OCI-LY3 (cell line): Measurements from ENCODE around the gene CABLES1.

Experiments
- H2AFZ ChIP-seq: fragments of 200-600, 300-600 bp; shearing (Covaris generic); 2 replicates; pipeline ENCODE4 v1.6.0; 2014; ENCODE audit warnings: antibody characterized with exemption, low read depth, low read length
- H3K27ac ChIP-seq: fragments of 200-600, 300-600 bp; sonication (generic); 2 replicates; pipeline ENCODE4 v1.5.1; 2014; ENCODE audit warnings: mild to moderate bottlenecking, low read length, moderate library complexity, mixed read lengths
- H3K27me3 ChIP-seq: fragments of 200-600, 300-600 bp; sonication (generic); 2 replicates; pipeline ENCODE4 v1.6.1; 2014; ENCODE audit warnings: low read depth, low read length, mixed read lengths
- H3K36me3 ChIP-seq: fragments of 200-600, 300-600 bp; sonication (generic); replicated peaks from 2 replicates; pipeline ENCODE3; 2014; ENCODE audit warnings: low read depth, low read length, mixed read lengths
- H3K4me1 ChIP-seq: fragments of 300-600, 200-600 bp; sonication (generic); 2 replicates; pipeline ENCODE4 v1.6.1; 2014; ENCODE audit warnings: low read length, mixed read lengths
- H3K4me2 ChIP-seq: fragments of 200-600, 300-600 bp; sonication (generic); 2 replicates; pipeline ENCODE4 v1.6.1; 2014; ENCODE audit warnings: low read length, mixed read lengths
- H3K4me3 ChIP-seq: fragments of 300-600, 200-600 bp; sonication (generic); 2 replicates; pipeline ENCODE4 v1.5.1; 2014; ENCODE audit warnings: antibody characterized with exemption, mild to moderate bottlenecking, low read length, moderate library complexity
- H3K79me2 ChIP-seq: fragments of 300-600, 200-600 bp; shearing (Covaris generic); 2 replicates; pipeline ENCODE4 v1.6.1; 2014; ENCODE audit warnings: mild to moderate bottlenecking, low read length, mixed read lengths
- H3K9ac ChIP-seq: fragments of 300-600, 200-600 bp; shearing (Covaris generic); 2 replicates; pipeline ENCODE4 v1.6.0; 2014; ENCODE audit warnings: mild to moderate bottlenecking, low read length, moderate library complexity
- H3K9me3 ChIP-seq: fragments of 200-600, 300-600 bp; shearing (Covaris generic); 2 replicates; pipeline ENCODE4 v1.6.1; 2014; ENCODE audit warnings: low read length, mixed read lengths; ENCODE audit not compliant: insufficient read depth
- H4K20me1 ChIP-seq: fragments of 200-600, 300-600 bp; sonication (generic); 2 replicates; pipeline ENCODE4 v1.6.1; 2016; ENCODE audit warnings: low read length, mixed read lengths; ENCODE audit not compliant: insufficient read depth
- EZH2phosphoT487 ChIP-seq: fragments of 200-600 bp; shearing (Covaris generic); IDR thresholded peaks from 2 replicates; pipeline ENCODE4 v1.6.1; 2018; ENCODE audit warnings: antibody characterized with exemption, mixed run types, low read depth
- TF ChIP-seq, protein P1 (sequence below): fragments of 200-600, 300-600 bp; sonication (generic); IDR thresholded peaks from 2 replicates; pipeline ENCODE4 v1.5.1; 2014; ENCODE audit warnings: antibody characterized with exemption, low read length, low read depth

CABLES1 gene

DNA sequence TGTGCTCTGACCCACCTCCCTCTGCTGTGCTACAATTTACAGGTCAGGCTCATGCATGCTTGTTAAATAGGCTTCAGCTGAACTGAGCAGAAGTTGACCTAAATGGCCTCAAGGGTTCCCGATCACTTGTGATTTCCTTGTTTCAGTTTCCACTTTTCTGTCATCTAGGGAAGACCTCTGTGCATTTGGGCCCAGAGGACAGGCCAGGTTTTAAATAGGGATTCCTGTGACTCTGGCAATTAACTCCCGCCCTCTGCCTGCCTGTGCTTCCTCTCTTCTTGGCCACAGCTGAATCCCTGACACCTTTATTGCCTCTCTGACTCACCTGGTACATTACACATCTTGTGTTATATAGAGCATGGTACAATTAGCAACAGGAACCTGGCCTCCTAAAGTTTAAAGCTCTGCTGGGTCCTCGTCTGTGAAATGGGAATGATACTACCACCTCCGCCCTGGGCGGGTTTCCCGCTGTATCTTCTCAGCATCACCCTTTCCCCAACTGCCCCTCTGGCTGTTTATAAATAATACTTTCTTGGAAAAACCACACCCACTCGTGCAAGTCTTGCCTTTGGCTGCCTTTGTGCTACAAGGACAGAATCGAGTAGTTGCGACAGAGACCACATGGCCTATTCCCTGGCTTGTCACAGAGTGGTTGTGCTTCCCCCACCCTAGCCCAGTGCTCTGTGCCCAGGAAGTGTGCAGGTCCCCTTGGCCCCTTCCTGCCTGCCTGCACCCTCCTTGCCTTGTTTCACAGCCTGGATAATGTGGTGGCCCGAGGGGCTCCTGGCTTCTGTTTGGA is 7.9 kb downstream of the CABLES1 start:
- H3K4me1 ChIP-seq: peaks cover 12% of the 10 kb centered on the region
- no peak overlapping the region for H3K9ac ChIP-seq
- no peak overlapping the region for H3K4me3 ChIP-seq
- H4K20me1 ChIP-seq: peaks cover 72% of the 10 kb centered on the region
- H3K36me3 ChIP-seq: peaks cover 10% of the 10 kb centered on the region
- no peaks in the 10 kb centered on the region for H3K27me3 ChIP-seq
- no peak overlapping the region for H2AFZ ChIP-seq
- peaks cover 84% of the 10 kb centered on the region for H3K79me2 ChIP-seq
- H3K4me2 ChIP-seq: no peak overlapping the region
- TF ChIP-seq, protein P1, sequence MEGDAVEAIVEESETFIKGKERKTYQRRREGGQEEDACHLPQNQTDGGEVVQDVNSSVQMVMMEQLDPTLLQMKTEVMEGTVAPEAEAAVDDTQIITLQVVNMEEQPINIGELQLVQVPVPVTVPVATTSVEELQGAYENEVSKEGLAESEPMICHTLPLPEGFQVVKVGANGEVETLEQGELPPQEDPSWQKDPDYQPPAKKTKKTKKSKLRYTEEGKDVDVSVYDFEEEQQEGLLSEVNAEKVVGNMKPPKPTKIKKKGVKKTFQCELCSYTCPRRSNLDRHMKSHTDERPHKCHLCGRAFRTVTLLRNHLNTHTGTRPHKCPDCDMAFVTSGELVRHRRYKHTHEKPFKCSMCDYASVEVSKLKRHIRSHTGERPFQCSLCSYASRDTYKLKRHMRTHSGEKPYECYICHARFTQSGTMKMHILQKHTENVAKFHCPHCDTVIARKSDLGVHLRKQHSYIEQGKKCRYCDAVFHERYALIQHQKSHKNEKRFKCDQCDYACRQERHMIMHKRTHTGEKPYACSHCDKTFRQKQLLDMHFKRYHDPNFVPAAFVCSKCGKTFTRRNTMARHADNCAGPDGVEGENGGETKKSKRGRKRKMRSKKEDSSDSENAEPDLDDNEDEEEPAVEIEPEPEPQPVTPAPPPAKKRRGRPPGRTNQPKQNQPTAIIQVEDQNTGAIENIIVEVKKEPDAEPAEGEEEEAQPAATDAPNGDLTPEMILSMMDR: no peak
- no peak for TF ChIP-seq EZH2phosphoT487
- H3K9me3 ChIP-seq: no peaks in the 10 kb centered on the region
- H3K27ac ChIP-seq: no peak overlapping the region

DNA sequence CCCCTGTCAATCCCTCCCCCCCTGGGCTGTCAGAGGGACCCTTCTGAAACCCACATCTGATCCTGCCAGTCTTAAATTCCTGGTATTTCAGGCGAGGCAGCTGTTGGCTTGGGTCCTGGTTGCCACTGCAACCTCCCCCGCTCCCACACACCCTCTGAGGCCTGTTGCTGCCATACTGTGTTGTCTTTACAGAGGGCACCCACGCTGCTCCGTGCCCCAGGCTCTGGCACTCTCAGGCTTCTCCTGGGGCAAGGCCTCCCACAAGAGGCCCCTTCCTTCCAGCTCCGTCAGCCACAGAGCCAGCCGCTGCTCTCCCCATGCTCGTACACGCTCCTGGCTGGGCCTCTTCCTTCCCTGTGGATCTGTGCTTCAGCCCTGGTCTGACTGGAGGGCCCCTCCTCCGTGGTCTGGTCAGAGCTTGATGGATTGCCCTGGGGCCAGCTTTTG is 8.6 kb downstream of the CABLES1 start:
- TF ChIP-seq EZH2phosphoT487: no peak
- TF ChIP-seq, protein P1: no peak
- Histone ChIP-seq H4K20me1 (peaks cover 74% of the 10 kb centered on the region), H2AFZ (no peak overlapping the region), H3K27ac (no peak overlapping the region), H3K36me3 (peaks cover 6% of the 10 kb centered on the region), H3K27me3 (no peaks in the 10 kb centered on the region), H3K79me2 (peaks cover 83% of the 10 kb centered on the region), H3K4me1 (peaks cover 12% of the 10 kb centered on the region), H3K4me3 (no peak overlapping the region), H3K4me2 (no peak overlapping the region), H3K9ac (no peak overlapping the region), H3K9me3 (no peaks in the 10 kb centered on the region)

GRCh38 chr18:23144640-23145039 is 9.4 kb downstream of the CABLES1 start:
- peaks cover 85% of the 10 kb centered on the region for H3K79me2 ChIP-seq
- H2AFZ ChIP-seq: no peak overlapping the region
- H3K27me3 ChIP-seq: no peaks in the 10 kb centered on the region
- no peak overlapping the region for H3K4me2 ChIP-seq
- peaks cover 8% of the 10 kb centered on the region for H3K36me3 ChIP-seq
- H4K20me1 ChIP-seq: peaks cover 81% of the 10 kb centered on the region
- H3K9me3 ChIP-seq: no peaks in the 10 kb centered on the region
- no peak overlapping the region for H3K27ac ChIP-seq
- peaks cover 12% of the 10 kb centered on the region for H3K4me1 ChIP-seq
- TF ChIP-seq, protein P1: no peak
- TF ChIP-seq EZH2phosphoT487: no peak
- H3K4me3 ChIP-seq: no peak overlapping the region
- H3K9ac ChIP-seq: no peak overlapping the region

GRCh38 chr18:23145621-23146020 is 10.3 kb downstream of the CABLES1 start:
- Histone ChIP-seq H4K20me1 (peaks cover 75% of the 10 kb centered on the region), H3K9ac (no peak overlapping the region), H3K4me1 (peaks cover 12% of the 10 kb centered on the region), H3K4me2 (no peak overlapping the region), H3K36me3 (peaks cover 4% of the 10 kb centered on the region), H3K79me2 (peaks cover 82% of the 10 kb centered on the region), H3K27ac (no peak overlapping the region), H3K4me3 (no peak overlapping the region), H3K27me3 (no peaks in the 10 kb centered on the region), H2AFZ (no peak overlapping the region), H3K9me3 (no peaks in the 10 kb centered on the region)
- TF ChIP-seq, protein P1: no peak
- TF ChIP-seq EZH2phosphoT487: no peak
